ENCODE data around the gene BDKRB2. TPM values are rescaled to one million over a fixed set of nuclear protein-coding genes. Genes with fewer than 3 reads are reported as not detected.

BDKRB2 gene
- total RNA-seq, 1 experiment from 2014 or later: 0.28 TPM

- H3K36me3 ChIP-seq (ENCODE audit: low read depth): no peaks in the 10 kb centered on the region
- H3F3A ChIP-seq (ENCODE audit: insufficient read depth, low read depth): peaks cover 33% of the 10 kb centered on the region
- H2AFZ ChIP-seq: no peak overlapping the region
- no peaks in the 10 kb centered on the region; the same call in none of the 2 replicates for H3K9me3 ChIP-seq (ENCODE audit: insufficient read depth, low read depth)
- peak in 1 of 2 experiments; percentile 80 for DNase-seq
- no peaks in the 10 kb centered on the region for H3K27me3 ChIP-seq (ENCODE audit: insufficient read depth, low read depth)
- H3K27ac ChIP-seq: peak overlapping the region; percentile 82
- POLR2A ChIA-PET (ENCODE audit: unreplicated experiment): no interaction called here
- H3K79me2 ChIP-seq (ENCODE audit: low read depth): no peaks in the 10 kb centered on the region
- peak overlapping the region; percentile 68 for H3K4me2 ChIP-seq
- no peak overlapping the region for H3K4me3 ChIP-seq
- no peaks in the 10 kb centered on the region for H3K9me2 ChIP-seq (ENCODE audit: insufficient read depth)
- intact Hi-C loops (cut with micrococcal nuclease; ENCODE audit: unreplicated experiment): loop anchor here (5.0 kb wide), 1 partner anchor 66 kb away; the partner anchor contains the start of gene BDKRB2
- TF ChIP-seq CTCF (conservative IDR thresholded peaks at IDR 0.05): no peak
- TF ChIP-seq EZH2 (IDR thresholded peaks at IDR 0.05; ENCODE audit: low read depth): no peak
- CTCF ChIA-PET: no interaction called here
- BruUV-seq (replicated peaks): no TSS peak
- H3K4me1 ChIP-seq (replicated peaks; ENCODE audit: insufficient read depth): peaks cover 54% of the 10 kb centered on the region
- H4K20me1 ChIP-seq (ENCODE audit: insufficient read depth): no peaks in the 10 kb centered on the region
Measured at GRCh38 chr14:96268431-96269358, 64.1 kb downstream of the BDKRB2 start.

- BruUV-seq (replicated peaks): no TSS peak
- Histone ChIP-seq H3K79me2 (ENCODE audit: low read depth) (no peaks in the 10 kb centered on the region), H3K27ac (peak overlapping the region; percentile 76), H3K36me3 (ENCODE audit: low read depth) (no peaks in the 10 kb centered on the region), H3K4me1 (replicated peaks; ENCODE audit: insufficient read depth) (peaks cover 49% of the 10 kb centered on the region), H2AFZ (no peak overlapping the region), H3K9me3 (ENCODE audit: insufficient read depth, low read depth) (no peaks in the 10 kb centered on the region; the same call in none of the 2 replicates), H4K20me1 (ENCODE audit: insufficient read depth) (no peaks in the 10 kb centered on the region), H3F3A (ENCODE audit: insufficient read depth, low read depth) (peaks cover 33% of the 10 kb centered on the region), H3K4me2 (peak overlapping the region; percentile 68), H3K27me3 (ENCODE audit: insufficient read depth, low read depth) (no peaks in the 10 kb centered on the region), H3K4me3 (no peak overlapping the region), H3K9me2 (ENCODE audit: insufficient read depth) (no peaks in the 10 kb centered on the region)
- CTCF ChIA-PET: no interaction called here
- TF ChIP-seq CTCF (conservative IDR thresholded peaks at IDR 0.05) (no peak), EZH2 (IDR thresholded peaks at IDR 0.05; ENCODE audit: low read depth) (no peak)
- DNase-seq: no peak
- intact Hi-C loops (cut with micrococcal nuclease; ENCODE audit: unreplicated experiment): loop anchor here (5.0 kb wide), 1 partner anchor 67 kb away; the partner anchor contains the start of gene BDKRB2
- POLR2A ChIA-PET (ENCODE audit: unreplicated experiment): no interaction called here
Measured at GRCh38 chr14:96269359-96269710, 64.7 kb downstream of the BDKRB2 start.

- H2AFZ ChIP-seq: no peak overlapping the region
- no peak for TF ChIP-seq CTCF (conservative IDR thresholded peaks at IDR 0.05)
- no peak for TF ChIP-seq EZH2 (IDR thresholded peaks at IDR 0.05; ENCODE audit: low read depth)
- peak overlapping the region; percentile 32; the same call in 1 of the 2 replicates for H3K27ac ChIP-seq
- peaks cover 51% of the 10 kb centered on the region for H3K4me1 ChIP-seq (replicated peaks; ENCODE audit: insufficient read depth)
- DNase-seq: no peak
- ChIA-PET CTCF (no interaction called here), POLR2A (ENCODE audit: unreplicated experiment) (no interaction called here)
- intact Hi-C loops (cut with micrococcal nuclease; ENCODE audit: unreplicated experiment): no loop called here
- peaks cover 33% of the 10 kb centered on the region for H3F3A ChIP-seq (ENCODE audit: insufficient read depth, low read depth)
- H3K9me2 ChIP-seq (ENCODE audit: insufficient read depth): no peaks in the 10 kb centered on the region
- H3K36me3 ChIP-seq (ENCODE audit: low read depth): no peaks in the 10 kb centered on the region
- no TSS peak for BruUV-seq (replicated peaks)
- H3K9me3 ChIP-seq (ENCODE audit: insufficient read depth, low read depth): no peaks in the 10 kb centered on the region; the same call in none of the 2 replicates
- H4K20me1 ChIP-seq (ENCODE audit: insufficient read depth): no peaks in the 10 kb centered on the region
- H3K4me2 ChIP-seq: peak overlapping the region; percentile 4; the same call in 1 of the 2 replicates
- H3K79me2 ChIP-seq (ENCODE audit: low read depth): no peaks in the 10 kb centered on the region
- no peak overlapping the region for H3K4me3 ChIP-seq
- no peaks in the 10 kb centered on the region for H3K27me3 ChIP-seq (ENCODE audit: insufficient read depth, low read depth)
Measured at GRCh38 chr14:96270565-96271420, 66.2 kb downstream of the BDKRB2 start.

All from PC-9 (cell line).